GM21447 (cell line): ENCODE measurements around the gene USH1C.

ENCODE experiments used
- ATAC-seq: cut with Tn5 transposase; IDR thresholded peaks from one replicate; pipeline ENCODE4 v1.9.1; 2021; ENCODE audit not compliant: unreplicated experiment

Gene USH1C

DNA sequence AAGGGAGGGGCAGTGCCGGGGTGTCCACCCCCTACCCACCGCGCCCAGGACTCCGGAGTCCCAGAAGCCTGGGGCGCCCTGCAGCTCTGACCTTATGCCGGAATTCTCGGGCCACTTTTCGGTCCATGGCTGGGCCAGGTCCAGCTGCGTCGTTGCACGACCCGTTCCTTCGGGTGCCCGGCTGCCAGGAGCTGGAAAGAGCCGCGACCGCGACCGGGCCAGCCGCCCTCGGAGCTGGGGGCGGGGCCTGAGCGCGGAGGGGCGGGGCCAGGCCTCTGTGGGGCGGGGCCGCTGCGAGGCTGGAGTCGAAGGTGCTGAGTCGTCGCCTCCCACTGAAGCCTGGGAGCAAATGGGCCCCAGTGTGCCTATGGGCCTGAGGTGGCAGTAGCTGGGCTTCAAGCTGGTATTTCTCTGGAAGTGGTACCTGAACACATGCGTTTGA is at the start of gene USH1C:
Gene USH1C (minus strand): TSS at position 236 of the 442 bp plus-strand sequence. CDS start 109 bp downstream, at position 127.
- ATAC-seq: no peak

GRCh38 chr11:17593466-17594245 is 49.4 kb upstream of the USH1C start:
- no peak for ATAC-seq

DNA sequence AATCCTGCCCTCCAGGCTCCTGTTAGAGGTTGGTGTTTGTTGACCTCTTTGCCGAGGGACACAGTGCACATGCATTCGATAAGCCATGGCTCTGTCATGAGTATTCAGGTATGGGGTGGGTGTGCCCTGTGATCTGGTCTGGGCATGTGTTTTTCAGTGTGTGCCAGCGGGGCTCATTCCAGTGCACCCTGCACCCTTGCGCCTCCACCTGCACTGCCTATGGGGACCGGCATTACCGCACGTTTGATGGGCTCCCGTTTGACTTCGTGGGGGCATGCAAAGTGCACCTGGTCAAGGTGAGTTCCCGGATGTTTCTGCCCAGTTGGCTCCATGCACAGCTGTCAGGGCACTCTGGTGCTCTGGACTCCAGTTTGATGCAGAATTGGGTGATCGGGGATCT is 47.1 kb upstream of the USH1C start:
- ATAC-seq: no peak

DNA sequence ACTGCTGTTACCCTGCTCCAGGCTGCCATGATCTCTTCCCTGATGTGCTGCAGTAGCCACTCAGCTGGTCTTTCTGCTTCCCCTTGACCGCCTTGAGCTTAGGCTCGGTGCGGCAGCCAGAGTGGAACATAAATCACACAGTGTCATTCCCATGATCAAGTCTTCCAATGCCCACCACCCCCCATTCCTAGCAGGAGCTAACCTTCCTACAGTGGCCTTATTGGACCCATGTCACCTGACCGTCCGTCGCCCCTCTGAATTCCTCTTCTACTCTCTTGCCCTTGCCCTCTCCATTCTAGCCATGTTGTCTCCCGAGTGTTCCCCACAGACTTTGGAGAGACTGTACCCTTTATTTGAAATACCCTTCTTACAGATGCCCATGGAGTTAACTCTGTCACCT is 46.2 kb upstream of the USH1C start:
- ATAC-seq: no peak

DNA sequence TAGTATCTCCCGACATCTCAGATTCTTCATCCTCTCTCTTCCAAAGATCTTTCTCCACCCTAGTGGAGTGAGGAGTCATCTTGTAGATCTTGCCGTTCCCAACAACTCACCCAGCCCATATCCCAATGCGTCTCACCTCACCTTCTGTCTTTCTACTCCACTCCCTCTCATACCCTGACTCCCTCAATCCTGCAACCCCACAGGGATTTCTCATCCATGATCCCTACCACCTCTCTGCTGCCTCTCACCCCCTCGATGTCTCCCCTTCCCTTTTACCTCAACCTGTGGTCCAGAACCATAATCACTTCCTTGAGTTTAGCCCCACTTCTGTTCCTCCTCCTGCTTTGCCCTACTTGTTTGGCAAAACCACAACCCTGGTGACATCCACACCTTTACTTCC is 44.5 kb upstream of the USH1C start:
- ATAC-seq: no peak

- ATAC-seq: no peak
These were observed 44.0 kb upstream of the USH1C start for GRCh38 chr11:17588166-17588565.

DNA sequence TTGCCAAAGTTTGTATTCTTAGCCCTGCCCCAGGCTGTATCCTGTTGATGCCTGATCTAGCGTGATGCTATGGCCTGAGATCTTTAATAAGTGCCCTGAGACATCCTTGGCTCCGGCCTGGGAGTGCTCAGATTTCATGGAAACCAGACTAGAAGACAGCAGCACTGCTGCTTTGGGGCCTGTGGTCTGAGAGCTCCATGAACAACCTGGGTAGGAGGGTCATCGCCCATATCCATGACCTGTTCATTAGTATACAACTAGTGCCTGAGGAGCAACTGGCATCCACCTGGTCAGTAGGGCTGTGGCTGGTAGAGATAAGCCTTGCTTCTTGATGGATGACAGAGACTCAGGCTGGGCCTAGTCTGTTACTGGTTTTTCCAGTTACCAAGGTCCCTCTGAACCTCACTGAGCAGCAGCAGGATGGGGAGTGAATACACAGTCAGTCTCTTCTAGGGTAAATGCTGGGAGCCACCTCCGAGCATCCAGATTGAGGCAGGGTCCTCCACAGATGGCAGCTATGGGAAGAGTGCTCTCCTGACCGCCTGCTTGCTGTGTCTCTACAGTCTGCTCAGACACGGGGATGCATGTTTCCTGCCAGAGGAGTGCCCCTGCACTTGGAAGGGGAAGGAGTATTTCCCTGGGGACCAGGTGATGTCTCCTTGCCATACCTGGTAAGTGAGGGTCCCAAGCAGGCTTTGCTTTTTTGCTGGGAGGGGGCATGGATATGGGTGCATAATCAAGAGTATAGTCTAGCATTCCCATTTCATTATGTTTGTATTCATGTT is 41.9 kb upstream of the USH1C start:
- no peak for ATAC-seq

DNA sequence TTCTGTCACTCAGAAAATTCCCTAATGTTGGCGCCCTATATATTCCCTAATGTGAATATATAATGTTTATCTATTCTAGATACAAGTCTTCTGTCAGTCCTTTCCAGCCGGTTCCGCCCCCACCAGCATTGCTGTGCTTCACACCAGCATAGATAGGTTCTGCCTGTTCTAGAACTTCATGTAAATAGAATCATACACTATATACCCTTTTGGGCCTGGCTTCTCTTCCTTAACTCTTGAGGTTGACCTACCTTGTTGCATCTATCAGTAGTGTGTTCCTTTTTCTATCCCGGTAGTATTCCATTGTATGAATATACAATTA is 37.5 kb upstream of the USH1C start:
- no peak for ATAC-seq

DNA sequence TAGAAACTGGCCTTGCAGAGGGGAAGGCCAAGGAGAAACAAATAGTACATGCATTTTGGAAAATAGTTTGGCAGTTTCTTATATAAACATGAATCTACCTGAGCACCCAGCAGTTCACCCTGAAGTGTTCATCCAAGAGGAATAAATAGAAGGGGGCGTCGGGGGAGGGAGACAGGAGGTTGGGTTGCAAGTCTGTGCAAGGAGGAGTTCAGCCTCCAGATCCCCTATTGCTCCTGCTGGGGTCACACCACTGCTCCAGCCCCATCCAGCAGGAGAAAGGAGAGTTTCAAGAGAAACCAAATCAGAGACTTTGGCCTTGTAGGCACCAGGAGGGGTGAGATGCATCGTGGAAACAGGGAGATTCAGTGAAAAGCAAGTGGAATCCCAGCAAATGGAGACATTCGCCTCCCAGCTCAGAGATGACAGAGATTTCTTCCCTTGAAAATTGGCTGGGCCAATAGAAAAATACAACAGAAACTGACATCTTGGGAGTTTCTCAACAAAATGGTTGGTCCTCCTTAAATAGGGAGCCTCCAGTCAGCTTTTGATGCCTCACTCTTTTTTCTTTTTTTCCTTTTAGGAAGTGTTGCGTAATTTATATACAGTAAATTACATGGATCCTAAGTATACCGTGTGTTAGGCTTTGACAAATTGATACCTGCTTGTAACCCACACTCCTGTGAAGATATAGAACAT is 37.0 kb upstream of the USH1C start:
- no peak for ATAC-seq

DNA sequence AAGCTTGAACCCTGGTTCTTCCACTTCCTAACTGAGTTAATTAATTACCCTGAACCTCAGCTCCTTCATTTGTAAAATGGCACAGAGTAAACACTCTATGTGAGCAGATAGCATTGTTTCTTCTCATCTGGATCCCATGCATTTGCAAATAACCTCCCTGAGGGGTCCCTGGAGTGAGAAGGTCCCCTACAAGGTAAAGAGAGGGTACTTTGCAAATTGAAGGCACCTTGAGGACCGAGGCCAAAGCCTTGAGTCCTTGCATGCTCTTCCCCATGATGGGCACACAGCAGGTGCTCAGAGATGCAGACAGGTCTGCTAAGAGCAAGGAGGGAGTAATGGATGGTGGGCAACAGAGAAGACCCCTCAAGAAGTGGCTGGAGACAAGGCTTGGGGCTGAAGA is 36.1 kb upstream of the USH1C start:
- ATAC-seq: no peak

DNA sequence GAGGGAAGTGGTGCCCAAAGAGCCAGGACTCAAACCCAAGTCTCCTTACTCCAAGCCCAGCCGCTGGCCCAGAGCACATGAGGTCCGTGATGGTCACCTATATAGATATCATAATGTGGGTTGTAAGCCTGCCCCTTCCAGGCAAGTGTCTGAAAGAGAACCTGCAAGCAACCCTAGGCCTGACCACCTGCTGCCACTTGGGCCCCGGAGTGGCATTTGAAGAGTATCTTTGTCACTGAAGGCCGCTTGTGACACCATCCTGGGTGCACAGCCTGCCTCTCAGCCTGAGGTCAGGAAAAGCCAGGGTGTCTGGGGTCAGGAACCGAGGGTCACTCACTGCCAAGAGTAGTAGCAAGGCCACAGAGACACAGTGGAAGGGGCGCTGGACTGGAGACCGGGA is 35.2 kb upstream of the USH1C start:
- no peak for ATAC-seq

DNA sequence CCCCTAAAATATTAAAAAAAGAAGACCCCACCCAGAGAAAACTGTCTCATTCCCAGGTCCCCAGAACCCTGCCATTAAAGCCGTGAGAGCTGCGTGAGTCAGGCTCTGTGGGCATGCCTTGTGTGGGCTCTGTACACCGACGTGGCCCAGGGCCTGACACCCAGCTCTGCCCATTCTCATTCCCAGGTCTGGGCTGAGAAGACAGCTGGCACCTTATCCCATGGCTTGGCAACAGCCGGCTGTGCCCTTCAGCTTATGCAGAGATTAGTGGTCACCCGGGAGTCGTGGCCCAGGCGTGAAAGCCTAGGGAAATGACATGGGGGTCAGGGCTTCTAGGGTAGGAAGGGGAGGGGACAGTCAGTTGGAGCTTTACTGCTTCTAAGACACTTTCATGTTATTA is 34.7 kb upstream of the USH1C start:
- ATAC-seq: no peak

DNA sequence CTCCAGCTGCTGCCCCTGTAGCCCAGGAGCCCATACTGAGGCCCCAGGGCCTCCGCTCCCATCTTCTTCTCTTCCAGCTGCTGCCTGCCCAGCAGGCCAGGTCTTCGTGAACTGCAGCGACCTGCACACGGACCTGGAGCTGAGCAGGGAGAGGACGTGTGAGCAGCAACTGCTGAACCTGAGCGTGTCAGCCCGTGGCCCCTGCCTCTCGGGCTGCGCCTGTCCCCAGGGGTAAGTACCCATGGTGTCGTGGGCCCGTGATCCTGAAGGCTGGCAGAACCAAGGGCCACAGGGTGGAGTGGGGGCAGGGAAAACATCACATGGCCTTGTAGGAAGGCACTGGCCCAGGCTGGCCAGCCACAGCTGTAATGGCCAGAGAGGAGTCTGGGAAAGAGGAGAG is 34.1 kb upstream of the USH1C start:
- ATAC-seq: no peak

DNA sequence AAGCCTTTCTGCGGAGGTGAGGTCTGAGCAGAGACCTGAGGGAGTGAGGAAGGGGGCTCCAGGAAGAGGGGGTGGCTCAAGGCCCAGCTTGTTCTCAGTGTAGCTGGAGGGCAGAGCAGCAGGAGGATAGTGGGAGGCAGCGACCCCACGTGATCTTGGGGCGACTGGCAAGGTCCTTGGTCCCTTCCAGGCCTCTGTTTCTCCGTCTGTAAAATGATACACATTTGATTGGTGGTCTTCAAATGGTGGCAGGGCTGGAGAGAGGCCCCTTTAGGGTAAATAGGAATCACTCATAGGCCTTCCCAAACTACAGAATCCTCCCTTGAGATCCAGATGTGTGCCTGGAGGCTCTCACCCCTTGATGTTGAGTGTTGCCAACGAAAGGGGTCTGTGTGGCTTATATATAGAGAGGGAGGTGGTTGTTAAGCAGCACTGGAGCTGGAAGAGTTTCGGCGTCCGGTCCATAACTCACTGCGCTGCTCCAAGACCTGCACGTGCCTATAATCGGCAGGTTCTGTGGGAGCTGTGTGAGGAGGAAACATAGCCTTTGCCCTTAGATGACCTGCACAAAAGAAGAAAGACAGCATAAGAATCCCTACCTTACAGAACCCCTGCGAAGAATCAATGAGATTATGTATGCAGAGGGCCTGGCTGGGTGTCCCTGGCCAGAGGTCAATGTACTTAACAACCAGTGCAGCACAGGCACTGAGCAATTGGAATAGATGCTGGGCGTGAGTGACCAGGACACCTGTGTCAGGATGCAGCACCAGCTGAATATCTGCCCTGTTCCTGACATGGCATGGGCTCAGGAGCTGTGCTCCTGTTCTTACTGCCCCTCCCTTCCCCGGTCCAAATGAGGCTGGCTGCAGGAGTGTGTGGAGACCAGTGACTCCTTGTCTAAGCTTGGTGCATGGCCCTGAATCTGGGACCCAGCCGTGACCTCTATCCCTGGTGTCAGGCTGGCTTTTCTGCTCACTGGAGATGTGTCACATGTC is 31.5 kb upstream of the USH1C start:
- no peak for ATAC-seq

- ATAC-seq: no peak
These were observed 30.2 kb upstream of the USH1C start for GRCh38 chr11:17574141-17575091.

GRCh38 chr11:17573526-17573925 is 29.3 kb upstream of the USH1C start:
- ATAC-seq: no peak

DNA sequence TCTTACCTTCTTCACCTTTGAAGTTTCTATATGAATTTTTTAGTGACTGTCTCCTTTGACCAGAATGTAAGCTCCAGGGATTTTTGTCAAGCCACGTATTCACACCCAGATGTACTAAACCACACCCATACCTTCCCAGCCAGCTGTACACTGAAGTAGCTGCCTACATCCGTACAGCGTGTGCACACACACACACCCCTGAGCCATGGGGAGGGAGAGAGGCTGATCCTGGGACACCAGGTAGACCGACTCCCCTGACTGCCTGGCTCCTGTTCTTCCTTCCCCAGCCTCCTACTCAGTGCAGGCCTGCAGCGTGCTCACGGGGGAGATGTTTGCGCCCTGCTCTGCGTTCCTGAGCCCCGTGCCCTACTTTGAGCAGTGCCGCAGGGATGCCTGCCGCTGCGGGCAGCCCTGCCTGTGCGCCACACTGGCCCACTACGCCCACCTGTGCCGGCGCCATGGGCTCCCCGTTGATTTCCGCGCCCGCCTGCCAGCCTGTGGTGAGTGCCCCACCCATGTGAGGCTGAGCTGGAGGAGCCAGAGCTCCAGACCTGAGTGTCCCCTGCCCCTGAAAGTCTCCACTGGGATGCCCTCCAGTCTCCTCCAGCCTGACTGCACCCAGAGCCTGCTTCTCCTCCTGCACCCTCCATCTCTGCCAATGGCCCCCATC is 28.7 kb upstream of the USH1C start:
- ATAC-seq: no peak

DNA sequence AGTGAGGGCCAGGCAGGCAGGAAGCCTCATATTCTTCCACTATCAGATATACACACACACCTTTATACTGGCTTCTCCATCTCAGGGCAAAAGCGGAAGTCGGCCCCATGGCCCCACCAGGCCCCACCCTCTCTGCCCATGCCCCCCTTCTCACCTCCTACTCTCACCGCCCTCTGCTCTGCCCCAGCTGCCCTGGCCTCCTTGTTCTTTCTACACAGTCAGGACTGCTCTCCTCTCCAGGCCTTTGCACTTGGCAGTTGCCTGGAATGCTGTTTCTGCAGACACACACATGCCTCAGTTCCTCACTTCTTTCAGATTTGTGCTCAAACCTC is 28.1 kb upstream of the USH1C start:
- ATAC-seq: no peak
